B cell (primary cell): Measurements from ENCODE around the gene PCDH9. TPM values are rescaled to one million over a fixed set of nuclear protein-coding genes. Genes with fewer than 3 reads are reported as not detected.

Source experiments
- ATAC-seq: fragments of 200-7000 bp; cut with Tn5 transposase; one replicate; pipeline ENCODE4 v1.10.0; 2021; ENCODE audit warnings: low read depth, mild to moderate bottlenecking, moderate number of reproducible peaks, moderate library complexity
- CTCF ChIA-PET: fragments of 350-600 bp; sonication (Branson Sonifier 250); formaldehyde crosslinking; loops from one replicate; lab custom pipeline; 2021; ENCODE audit warnings: antibody characterized with exemption, inconsistent platforms; lab: Charles Lee
- POLR2A ChIA-PET: fragments of 350-600 bp; sonication (Branson Sonifier 250); formaldehyde crosslinking; loops from one replicate; lab custom pipeline; 2021; ENCODE audit warnings: antibody characterized with exemption; lab: Charles Lee
- DNase-seq: peaks from one replicate; pipeline ENCODE4 v3.0.0; 2013
- H2AFZ ChIP-seq: 2 replicates; pipeline ENCODE4 v1.6.1; 2012; ENCODE audit warnings: mild to moderate bottlenecking, low read depth, low read length; ENCODE audit not compliant: insufficient read depth, poor library complexity, severe bottlenecking
- H3K27ac ChIP-seq, 2 donors: 1 replicate in 1 of 2; 2 replicates in 1 of 2; pipeline ENCODE4 v1.5.1; 2012 to 2013; ENCODE audit warnings: low read length in 2 of 2, mild to moderate bottlenecking in 2 of 2, moderate library complexity in 1 of 2
- H3K27me3 ChIP-seq, 4 experiments: fragments of 200-600 bp in 1 of 4; sonication (generic) in 1 of 4; replicated peaks in 1 of 4; 1 replicate in 2 of 4; 2 replicates in 2 of 4; pipeline versions ENCODE4 v1.6.1 to v1.7.0; 2013 to 2016; ENCODE audit warnings: low read length in 3 of 4, mild to moderate bottlenecking in 2 of 4, mixed read lengths in 1 of 4, moderate library complexity in 1 of 4; ENCODE audit not compliant: insufficient read depth in 4 of 4, control insufficient read depth in 3 of 4; ENCODE audit errors: control extremely low read depth in 1 of 4
- H3K36me3 ChIP-seq, 2 experiments: replicated peaks in 1 of 2; 1 replicate in 1 of 2; 2 replicates in 1 of 2; pipeline versions ENCODE4 v1.6.1 to v1.7.1; 2013; ENCODE audit warnings: low read length in 1 of 2; ENCODE audit not compliant: insufficient read depth in 2 of 2, control insufficient read depth in 1 of 2; ENCODE audit errors: control extremely low read depth in 1 of 2, extremely low read depth in 1 of 2
- H3K4me1 ChIP-seq, 2 donors: fragments of 200-600 bp in 1 of 2; sonication (generic) in 1 of 2; 1 replicate in 1 of 2; 2 replicates in 1 of 2; pipeline versions ENCODE4 v1.5.1 to v1.6.1; 2013 to 2017; ENCODE audit warnings: low read length in 2 of 2; ENCODE audit not compliant: control insufficient read depth in 2 of 2, insufficient read depth in 2 of 2
- H3K4me2 ChIP-seq: replicated peaks from 2 replicates; pipeline ENCODE3; 2012; ENCODE audit warnings: mild to moderate bottlenecking, low read depth, low read length; ENCODE audit not compliant: poor library complexity, severe bottlenecking
- H3K4me3 ChIP-seq, 5 experiments: fragments of 200-600 bp in 1 of 5; sonication (generic) in 1 of 5; 1 replicate in 3 of 5; 2 replicates in 2 of 5; pipeline versions ENCODE4 v1.5.1 to v1.7.0; 2011 to 2016; ENCODE audit warnings: low read length in 4 of 5, mild to moderate bottlenecking in 4 of 5, low read depth in 2 of 5, control low read depth in 1 of 5, moderate library complexity in 1 of 5; ENCODE audit not compliant: insufficient read depth in 1 of 5; ENCODE audit errors: control extremely low read depth in 1 of 5, extremely low read depth in 1 of 5
- H3K79me2 ChIP-seq: fragments of 200-600 bp; sonication (generic); one replicate; pipeline ENCODE4 v1.6.0; 2016; ENCODE audit warnings: low read length; ENCODE audit not compliant: control insufficient read depth, insufficient read depth
- H3K9ac ChIP-seq: fragments of 200-600 bp; sonication (generic); 2 replicates; pipeline ENCODE4 v1.6.1; 2017; ENCODE audit warnings: mild to moderate bottlenecking, low read length, moderate library complexity
- H3K9me3 ChIP-seq, 3 donors: one replicate each; pipeline versions ENCODE4 v1.6.1 to v1.7.1; 2013; ENCODE audit warnings: low read length in 2 of 3; ENCODE audit not compliant: control insufficient read depth in 2 of 3, insufficient read depth in 1 of 3; ENCODE audit errors: control extremely low read depth in 1 of 3
- H4K20me1 ChIP-seq: 2 replicates; pipeline ENCODE4 v1.6.0; 2012; ENCODE audit warnings: mild to moderate bottlenecking, low read length; ENCODE audit not compliant: insufficient read depth, control insufficient read depth, poor library complexity, severe bottlenecking
- H3K27ac Mint-ChIP-seq: one replicate; pipeline ENCODE4 v1.8.0; 2021; ENCODE audit warnings: mixed read lengths
- H3K27me3 Mint-ChIP-seq: one replicate; pipeline ENCODE4 v1.8.0; 2021; ENCODE audit warnings: mixed read lengths
- H3K4me1 Mint-ChIP-seq: one replicate; pipeline ENCODE4 v1.8.0; 2021; ENCODE audit warnings: mixed read lengths
- H3K4me3 Mint-ChIP-seq: one replicate; pipeline ENCODE4 v1.8.0; 2021; ENCODE audit warnings: mixed read lengths
- H3K9me3 Mint-ChIP-seq: one replicate; pipeline ENCODE4 v1.8.0; 2022; ENCODE audit warnings: mixed read lengths; ENCODE audit not compliant: insufficient read depth
- CTCF ChIP-seq: fragments of 200-600 bp; IDR thresholded peaks from one replicate; pipeline ENCODE4 v1.8.0; 2022; ENCODE audit warnings: antibody characterized with exemption, mild to moderate bottlenecking
- EZH2 ChIP-seq: IDR thresholded peaks from 2 replicates; pipeline ENCODE4 v1.6.1; 2012; ENCODE audit warnings: borderline replicate concordance, low read depth, mild to moderate bottlenecking, moderate library complexity, low read length; ENCODE audit not compliant: insufficient read depth, poor library complexity, severe bottlenecking
- WGBS: methylation state at CpG from one replicate; pipeline ENCODE4 v1.1.5; 2013; ENCODE audit warnings: missing lambda C conversion rate; ENCODE audit not compliant: insufficient coverage; 5-methylcytosine and 5-hydroxymethylcytosine counted together
- intact Hi-C: fragments of 100-400 bp; cut with micrococcal nuclease; formaldehyde crosslinking; loops from one replicate; pipeline ENCODE4 v1.10.0; 2022
- polyA plus RNA-seq: library from polyadenylated mRNA; depleted of rRNA; stranded (reverse); fragments of >200 nt; gene quantifications from 2 replicates; pipeline ENCODE4 v1.2.3, GENCODE V29; 2012
- total RNA-seq, 2 donors: library from RNA; stranded (reverse); fragments of 120-200 nt in 1 of 2; gene quantifications; 1 replicate in 1 of 2; 2 replicates in 1 of 2; pipeline versions ENCODE4 v1.2.3 to v1.2.4, GENCODE V29; 2013 to 2022

PCDH9 gene
- total and polyA plus RNA-seq, 2 donors (not counting 1 experiment from before 2014, with no cell fraction given): 13.1 to 21.8 TPM

DNA sequence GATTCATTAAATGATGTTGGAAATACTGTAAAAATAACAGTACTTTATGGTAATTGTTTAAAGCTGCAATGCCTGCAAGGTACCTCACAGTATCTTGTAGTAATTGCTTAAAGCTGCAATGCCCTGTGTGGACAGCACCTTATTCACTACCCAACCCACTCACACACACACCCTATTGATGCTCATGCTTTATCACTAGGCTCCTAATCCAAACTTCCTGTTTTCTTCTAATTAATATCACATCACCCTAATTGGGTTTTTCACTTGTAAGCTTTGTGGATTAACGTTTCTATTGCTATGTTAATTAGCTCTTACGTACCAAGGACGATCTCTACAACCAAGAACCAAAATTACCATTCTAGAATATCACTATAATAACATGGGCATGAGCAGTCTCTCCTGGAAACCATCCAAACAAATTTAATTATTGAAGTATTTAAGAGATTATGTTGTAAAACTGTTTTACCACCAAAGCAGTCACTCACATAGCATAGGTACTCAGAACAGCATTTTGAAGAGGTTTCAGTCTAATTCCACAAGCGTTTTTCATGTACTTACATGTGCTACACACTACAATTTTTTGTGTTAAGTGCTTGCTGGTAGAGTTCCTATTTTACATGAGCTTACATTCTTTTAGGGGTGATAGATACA, 303.8 kb downstream of the PCDH9 start:
- Histone ChIP-seq H3K79me2 (no peaks in the 10 kb centered on the region), H3K4me1 (no peaks in the 10 kb centered on the region), H3K4me3 (no peak overlapping the region), H3K36me3 (no peaks in the 10 kb centered on the region), H3K9me3 (no peaks in the 10 kb centered on the region), H2AFZ (no peak overlapping the region), H3K9ac (no peak overlapping the region), H3K4me2 (no peak overlapping the region), H3K27ac (no peak overlapping the region), H3K27me3 (no peaks in the 10 kb centered on the region), H4K20me1 (no peaks in the 10 kb centered on the region)
- peaks cover 6% of the 10 kb centered on the region for H3K4me1 Mint-ChIP-seq
- WGBS: no CpG with 5 or more reads among the region's 4 CpGs
- no peak overlapping the region for H3K4me3 Mint-ChIP-seq
- H3K27ac Mint-ChIP-seq: no peak overlapping the region
- ATAC-seq (no peak), DNase-seq (no peak)
- CTCF ChIA-PET: no interaction called here
- intact Hi-C loops: loop anchor here (5.0 kb wide), 1 partner anchor 36 kb away; no protein-coding TSS in a partner anchor
- TF ChIP-seq CTCF: no peak
- TF ChIP-seq EZH2: no peak
- no peaks in the 10 kb centered on the region for H3K9me3 Mint-ChIP-seq
- no peaks in the 10 kb centered on the region for H3K27me3 Mint-ChIP-seq
- POLR2A ChIA-PET: interaction anchor here (0.6 kb wide), 1 partner anchor 16 kb away, joined by 3 read pairs; no protein-coding TSS in a partner anchor

DNA sequence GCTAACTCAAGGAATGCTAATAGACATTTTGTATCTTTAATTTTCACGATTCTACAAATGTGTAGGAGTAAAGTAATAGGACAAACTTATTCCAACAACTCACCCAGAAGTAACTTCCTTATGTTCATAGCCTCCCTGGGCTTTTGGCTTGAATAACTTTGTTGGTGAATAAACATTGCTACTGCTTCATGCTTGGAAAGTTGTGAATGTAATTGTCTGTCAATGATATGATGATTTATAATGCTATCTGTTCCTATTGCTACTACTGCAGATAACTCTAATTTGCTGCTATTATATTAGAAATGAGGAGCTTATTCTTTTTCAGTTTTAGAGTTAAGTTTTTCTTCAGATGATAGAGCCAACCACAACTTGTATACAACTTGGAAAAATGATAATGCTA, 307.7 kb downstream of the PCDH9 start:
- no peak for TF ChIP-seq EZH2
- no peak for TF ChIP-seq CTCF
- DNase-seq: no peak
- no peak overlapping the region for H2AFZ ChIP-seq

More for the DNA sequence above, 307.7 kb downstream of the PCDH9 start:
- peaks cover 5% of the 10 kb centered on the region for H3K4me1 Mint-ChIP-seq
- CTCF ChIA-PET: no interaction called here
- Histone ChIP-seq H4K20me1 (no peaks in the 10 kb centered on the region), H3K79me2 (no peaks in the 10 kb centered on the region), H3K36me3 (no peaks in the 10 kb centered on the region), H3K27ac (no peak overlapping the region), H3K4me3 (no peak overlapping the region), H3K9me3 (peaks cover 0 to 2% (median 0%) of the 10 kb centered on the region in 3 donors), H3K4me2 (no peak overlapping the region), H3K9ac (no peak overlapping the region), H3K27me3 (no peaks in the 10 kb centered on the region), H3K4me1 (no peaks in the 10 kb centered on the region)
- H3K4me3 Mint-ChIP-seq: no peak overlapping the region
- ATAC-seq: no peak
- POLR2A ChIA-PET: no interaction called here
- intact Hi-C loops: no loop called here
- no peaks in the 10 kb centered on the region for H3K9me3 Mint-ChIP-seq
- no peaks in the 10 kb centered on the region for H3K27me3 Mint-ChIP-seq
- no peak overlapping the region for H3K27ac Mint-ChIP-seq
- no CpG with 5 or more reads among the region's 1 CpG for WGBS
